ENCODE data around the gene CFAP157.

The CFAP157 gene

GRCh38 chr9:127692071-127692470, 14.7 kb upstream of the CFAP157 start:
- H3K4me3 ChIP-seq (ENCODE audit: low read depth, low read length), result no peak overlapping the region

DNA sequence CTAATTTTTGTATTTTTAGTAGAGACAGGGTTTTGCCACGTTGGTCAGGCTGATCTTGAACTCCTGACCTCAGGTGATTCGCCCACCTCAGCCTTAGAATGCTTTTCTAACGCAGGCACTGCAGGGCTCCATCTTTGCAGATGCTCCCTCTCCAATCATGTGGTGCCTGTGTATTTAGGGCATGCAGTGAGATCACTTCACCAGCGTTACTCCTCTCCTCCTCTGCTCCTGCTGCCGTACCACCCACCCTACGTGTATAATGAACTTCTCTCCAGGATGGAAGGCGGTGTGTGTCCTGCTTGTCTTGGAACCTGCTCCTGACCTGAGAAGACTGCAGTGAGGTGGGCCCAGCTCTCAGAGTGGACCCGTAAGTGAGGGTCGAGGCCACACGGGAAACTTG, 13.6 kb upstream of the CFAP157 start:
- no peak overlapping the region for H3K4me3 ChIP-seq (ENCODE audit: low read depth, low read length)

DNA sequence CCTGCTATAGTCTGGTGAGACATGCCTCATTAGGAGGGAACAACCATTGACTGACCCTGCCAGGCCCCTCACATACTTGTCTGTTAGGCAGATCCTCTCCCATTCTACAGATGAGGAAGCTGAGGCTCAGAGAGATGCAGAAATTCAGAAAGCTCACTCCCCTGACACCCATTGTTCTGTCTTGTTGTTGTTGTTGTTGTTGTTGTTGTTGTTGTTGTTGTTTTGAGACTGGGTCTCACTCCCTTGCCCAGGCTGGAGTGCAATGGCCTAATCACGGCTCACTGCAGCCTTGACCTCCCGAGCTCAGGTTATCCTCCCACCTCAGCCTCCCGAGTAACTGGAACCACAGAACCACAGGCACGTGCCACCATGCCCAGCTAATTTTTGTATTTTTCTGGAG, 13.1 kb upstream of the CFAP157 start:
- no peak overlapping the region for H3K4me3 ChIP-seq (ENCODE audit: low read depth, low read length)

DNA sequence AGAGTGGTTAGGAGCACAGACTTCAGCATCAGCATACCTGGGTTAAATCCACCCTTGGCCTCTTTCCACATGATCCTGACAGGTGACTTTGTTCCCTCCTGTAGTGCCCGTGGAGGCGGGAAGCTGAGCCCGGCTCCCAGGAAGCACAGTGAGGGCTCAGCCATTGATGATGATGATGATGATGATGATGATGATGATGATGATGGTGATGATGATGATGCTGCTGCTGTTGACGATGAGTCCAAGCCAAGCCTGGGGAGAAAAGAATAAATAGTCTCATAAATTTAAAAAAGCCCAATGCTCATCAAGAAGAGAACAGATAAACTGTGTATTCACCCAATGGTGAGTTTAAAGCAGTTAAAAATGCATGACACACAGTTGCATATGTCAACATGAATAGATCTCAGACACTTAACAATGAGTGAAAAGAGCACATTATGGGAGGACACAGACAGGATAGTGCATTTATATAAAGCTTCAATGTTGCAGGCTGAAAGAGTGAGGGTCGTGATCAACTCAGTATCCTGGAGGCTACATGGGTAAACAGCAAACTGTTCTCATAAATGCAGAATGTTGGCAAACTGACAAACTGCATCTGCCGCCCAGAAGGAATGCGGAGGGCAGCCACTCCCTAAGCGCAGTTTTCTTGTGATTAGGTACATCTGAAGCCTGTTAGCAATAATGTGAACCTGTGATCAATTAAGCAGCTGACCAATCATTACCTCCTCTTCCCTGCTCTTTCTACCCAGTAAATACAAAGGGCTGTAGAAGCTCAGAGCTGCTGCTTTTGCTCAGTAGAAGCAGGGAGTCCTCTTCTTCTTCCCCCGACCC, 11.7 kb upstream of the CFAP157 start:
- no peak overlapping the region for H3K4me3 ChIP-seq (ENCODE audit: low read depth, low read length)

DNA sequence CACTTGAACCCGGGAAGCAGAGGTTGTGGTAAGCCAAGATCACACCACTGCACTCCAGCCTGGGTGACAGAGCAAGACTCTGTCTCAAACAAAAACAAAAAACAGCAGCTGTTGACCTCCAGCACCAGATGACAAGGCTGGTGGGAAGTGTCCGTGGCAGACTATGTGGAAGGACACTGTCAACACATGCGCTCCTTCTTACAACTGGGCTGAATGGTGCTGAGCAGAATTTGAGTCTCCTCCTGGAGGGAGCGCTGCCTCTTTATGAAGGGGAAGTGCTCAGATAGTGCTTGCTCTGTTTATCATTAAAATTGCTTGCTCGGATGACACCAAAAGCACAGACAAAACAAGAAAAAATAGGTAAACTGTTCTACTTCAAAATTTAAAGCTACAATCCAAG, 9.2 kb upstream of the CFAP157 start:
- H3K4me3 ChIP-seq (ENCODE audit: low read depth, low read length), result no peak overlapping the region

DNA sequence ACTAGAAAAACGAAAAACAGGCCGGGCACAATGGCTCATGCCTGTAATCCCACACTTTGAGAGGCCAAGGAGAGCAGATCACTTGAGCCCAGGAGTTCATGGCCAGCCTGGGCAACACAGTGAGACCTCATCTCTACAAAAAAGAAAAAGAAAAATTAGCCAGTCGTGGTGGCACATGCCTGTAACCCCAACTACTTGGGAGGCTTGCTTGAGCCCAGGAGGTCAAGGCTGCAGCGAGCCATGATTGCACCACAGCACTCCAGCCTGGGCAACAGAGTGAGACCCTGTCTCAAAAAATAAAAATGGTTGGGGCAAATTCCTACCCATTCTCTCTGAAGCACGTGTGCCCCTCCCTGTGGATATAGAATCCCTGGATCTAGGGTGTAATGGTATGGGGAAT, 8.4 kb upstream of the CFAP157 start:
- H3K4me3 ChIP-seq (ENCODE audit: low read depth, low read length), result no peak overlapping the region

- H3K4me3 ChIP-seq (ENCODE audit: low read depth, low read length), result peak overlapping the region; percentile 24
Observed at GRCh38 chr9:127698985-127699670, 7.7 kb upstream of the CFAP157 start.

DNA sequence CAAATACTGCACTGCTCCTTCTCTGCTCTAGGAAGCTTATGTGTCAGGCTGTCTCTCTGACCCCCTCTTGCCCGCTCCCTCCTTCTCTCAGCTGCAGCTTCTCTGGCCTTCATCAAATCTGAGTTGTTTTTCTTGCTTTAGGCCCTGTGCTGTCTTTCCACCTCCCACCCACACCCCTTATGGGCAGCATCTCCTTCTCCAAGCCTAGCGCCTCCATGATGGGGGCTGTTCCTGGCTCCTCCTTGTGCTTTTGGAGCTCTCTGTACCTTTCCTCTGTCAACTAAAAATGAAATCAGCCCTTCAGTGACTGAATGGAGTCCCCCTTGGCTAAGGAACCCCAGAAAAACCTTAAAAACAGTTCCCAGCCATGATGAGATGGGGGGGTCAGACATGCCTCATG, 6.6 kb upstream of the CFAP157 start:
- H3K4me3 ChIP-seq (ENCODE audit: low read depth, low read length), result no peak overlapping the region

DNA sequence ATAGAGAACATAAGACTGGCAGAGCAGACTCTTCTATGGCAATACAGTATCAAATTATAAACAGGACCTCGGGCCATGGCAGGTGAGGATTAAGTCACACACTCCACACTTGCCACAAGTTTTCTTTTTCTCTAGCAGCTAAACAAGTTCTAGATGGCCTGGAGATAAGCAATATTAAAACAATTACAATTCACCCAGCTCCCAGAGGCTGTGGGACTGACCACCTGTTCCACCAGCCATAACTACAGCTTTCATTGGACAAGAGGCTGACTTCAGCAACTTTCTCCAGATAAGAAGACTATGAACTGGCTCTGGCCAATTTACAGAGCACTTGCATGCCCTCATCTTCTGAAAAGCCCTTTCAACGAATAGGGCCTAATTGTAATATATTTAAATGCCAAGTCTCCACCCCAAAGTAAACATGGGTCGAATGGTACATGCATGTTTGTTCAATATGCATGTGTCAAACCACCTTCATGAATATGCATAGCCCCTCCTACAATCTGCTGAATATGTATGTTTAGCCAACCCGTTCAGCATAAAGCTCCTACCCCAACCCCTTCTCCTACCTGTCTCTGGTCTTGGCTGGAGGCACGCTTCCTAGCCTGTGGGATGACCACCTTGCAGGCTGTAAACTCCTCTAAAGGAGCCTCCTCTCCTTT, 6.1 kb upstream of the CFAP157 start:
- H3K4me3 ChIP-seq (ENCODE audit: low read depth, low read length), result no peak overlapping the region

DNA sequence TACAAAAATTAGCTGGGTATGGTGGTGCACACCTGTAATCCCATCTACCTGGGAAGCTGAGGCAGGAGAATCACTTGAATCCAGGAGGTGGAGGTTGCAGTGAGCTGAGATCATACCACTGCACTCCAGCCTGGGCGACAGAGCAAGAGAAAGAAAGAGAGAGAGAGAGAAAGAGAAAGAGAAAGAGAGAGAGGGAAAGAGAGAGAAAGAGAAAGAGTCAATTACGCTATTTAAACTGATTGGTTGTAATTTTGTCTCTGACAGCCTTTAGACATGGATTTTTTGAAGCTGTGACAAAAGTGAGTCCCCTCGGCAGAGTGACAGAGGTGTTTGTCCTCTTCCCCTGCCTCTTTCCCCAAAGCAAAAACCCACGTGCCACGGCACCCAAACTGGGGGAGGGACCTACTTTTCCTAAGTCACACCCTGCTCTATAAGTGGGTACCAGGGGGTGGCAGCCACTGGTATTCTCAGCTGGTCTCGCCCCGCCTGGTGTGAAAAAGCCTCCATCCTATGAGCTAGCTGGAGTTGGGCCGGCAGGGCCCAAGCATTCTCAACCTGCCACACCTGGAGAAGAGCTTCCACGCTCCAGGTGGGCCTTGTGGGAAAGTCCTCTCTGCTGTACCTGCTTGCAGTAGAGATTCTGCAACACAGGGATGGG, 3.4 kb upstream of the CFAP157 start:
- H3K4me3 ChIP-seq (ENCODE audit: low read depth, low read length), result no peak overlapping the region

- H3K4me3 ChIP-seq (ENCODE audit: low read depth, low read length), result no peak overlapping the region
Observed at GRCh38 chr9:127705577-127706379, 1.0 kb upstream of the CFAP157 start.

- H3K4me3 ChIP-seq (ENCODE audit: low read depth, low read length), result no peak overlapping the region
Observed at GRCh38 chr9:127707766-127708165, 978 bp downstream of the CFAP157 start.

DNA sequence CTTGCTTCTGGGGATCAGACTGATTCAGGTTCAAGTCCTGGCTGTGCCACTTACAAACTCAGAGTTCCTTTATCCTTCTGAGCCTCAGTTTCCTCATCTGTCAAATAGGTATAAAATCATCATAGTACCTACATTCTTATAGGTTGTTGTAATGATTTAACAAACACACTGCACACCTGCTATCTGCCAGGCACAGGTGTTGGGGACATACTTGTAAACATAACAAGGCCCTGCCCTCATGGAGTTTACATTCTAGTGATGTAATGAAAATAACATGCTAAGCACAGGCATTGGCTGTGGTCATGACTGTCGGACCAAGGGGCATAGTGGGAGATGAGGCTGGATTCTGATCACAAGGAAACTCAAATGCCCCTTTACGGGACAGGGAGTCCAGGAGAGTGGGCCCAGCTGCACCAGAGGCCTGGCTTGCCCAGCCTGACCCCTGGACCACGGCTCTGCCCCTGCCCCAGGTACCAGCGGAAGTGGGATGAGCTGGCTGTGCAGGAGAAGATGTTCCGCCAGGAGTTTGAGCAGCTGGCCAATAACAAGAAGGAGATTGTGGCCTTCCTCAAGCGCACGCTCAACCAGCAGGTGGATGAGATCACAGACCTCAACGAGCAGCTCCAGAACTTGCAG, 2.3 kb downstream of the CFAP157 start:
- H3K4me3 ChIP-seq (ENCODE audit: low read depth, low read length), result no peak overlapping the region

- H3K4me3 ChIP-seq (ENCODE audit: low read depth, low read length), result no peak overlapping the region
Observed at GRCh38 chr9:127710204-127710783, 3.5 kb downstream of the CFAP157 start.

DNA sequence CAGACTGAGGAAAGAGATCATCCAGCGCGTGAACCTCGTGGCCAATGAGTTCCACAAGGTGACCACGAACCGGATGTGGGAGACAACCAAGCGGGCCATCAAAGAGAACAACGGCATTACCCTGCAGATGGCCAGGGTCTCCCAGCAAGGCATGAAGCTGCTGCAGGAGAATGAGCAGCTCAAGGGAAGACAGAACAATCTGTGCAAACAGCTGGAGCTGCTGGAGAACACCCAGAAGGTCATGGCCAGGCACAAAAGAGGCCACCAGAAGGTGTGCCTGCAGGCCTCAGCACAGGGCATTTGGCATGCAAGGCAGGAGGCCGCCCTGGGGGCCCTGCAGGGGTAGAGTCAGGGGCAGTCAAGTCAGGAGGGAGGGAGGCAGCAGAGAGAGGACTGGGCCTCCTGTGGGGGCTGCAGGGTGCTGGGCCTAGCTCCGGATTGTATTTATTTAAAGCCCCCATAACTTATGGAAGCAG, 4.5 kb downstream of the CFAP157 start:
- no peak overlapping the region for H3K4me3 ChIP-seq (ENCODE audit: low read depth, low read length)

GRCh38 chr9:127711831-127712274, 5.1 kb downstream of the CFAP157 start:
- H3K4me3 ChIP-seq (ENCODE audit: low read depth, low read length), result no peak overlapping the region

GRCh38 chr9:127712371-127712770, 5.6 kb downstream of the CFAP157 start:
- no peak overlapping the region for H3K4me3 ChIP-seq (ENCODE audit: low read depth, low read length)

DNA sequence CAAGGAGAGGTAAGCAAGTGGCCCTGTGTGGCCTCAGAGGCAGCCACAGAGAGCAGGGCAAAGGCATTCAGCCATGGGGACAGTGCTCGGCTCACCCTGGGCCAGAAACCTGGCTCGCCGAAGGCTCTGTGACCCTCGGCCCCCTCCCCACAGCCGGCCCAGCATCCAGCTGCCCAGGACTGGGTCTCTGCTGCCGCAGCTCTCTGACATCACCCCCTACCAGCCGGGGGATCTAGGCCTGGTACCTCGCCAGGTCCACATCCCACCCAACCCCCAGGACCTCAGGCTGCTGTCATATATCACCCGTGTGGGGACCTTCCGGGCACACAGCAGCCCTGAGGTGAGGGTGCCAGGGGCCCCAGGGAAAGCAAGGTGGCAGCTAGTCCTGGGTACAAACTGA, 6.1 kb downstream of the CFAP157 start:
- no peak overlapping the region for H3K4me3 ChIP-seq (ENCODE audit: low read depth, low read length)

GRCh38 chr9:127714020-127714750, 7.4 kb downstream of the CFAP157 start:
- no peak overlapping the region for H3K4me3 ChIP-seq (ENCODE audit: low read depth, low read length)
